Measurements from ENCODE around the gene CCNB1. TPM values are rescaled to one million over a fixed set of nuclear protein-coding genes. Genes with fewer than 3 reads are reported as not detected.
"Not testable (repeated sequence)": the region's sequence is repeated elsewhere in the genome, so short reads cannot be mapped to it uniquely, and the experiment has no call there.

The CCNB1 gene
- total RNA-seq, 1 experiment from 2014 or later: 262 TPM

- ChIA-PET CTCF (no interaction called here), POLR2A (interaction anchor here (0.7 kb wide), 1 partner anchor 159 kb away, joined by 5 read pairs; no protein-coding TSS in a partner anchor)
- no peaks in the 10 kb centered on the region for H3K9me3 ChIP-seq (ENCODE audit: control insufficient read depth, insufficient read depth, low read depth, low read length)
- no TSS peak for BruUV-seq (replicated peaks)
- ATAC-seq (no peak), DNase-seq (ENCODE audit: low read depth, low spot score) (no peak)
- no peak overlapping the region for H3K4me3 ChIP-seq (ENCODE audit: low read depth in 2 of 2, low read length in 2 of 2)
- H3K4me1 ChIP-seq (ENCODE audit: control insufficient read depth, insufficient read depth, low read length): peaks cover 20% of the 10 kb centered on the region
- in situ Hi-C loops (cut with HindIII; ENCODE audit: low pct_unique_long_range_greater_than_20kb, low sequenced_read_pairs) (no loop called here), intact Hi-C loops (cut with micrococcal nuclease; ENCODE audit: unreplicated experiment) (no loop called here)
- H3K27ac ChIP-seq (ENCODE audit: low read length): no peak overlapping the region
- no peaks in the 10 kb centered on the region for H3K27me3 ChIP-seq (ENCODE audit: control insufficient read depth, insufficient read depth, low read length)
- peaks cover 57% of the 10 kb centered on the region for H3K36me3 ChIP-seq (ENCODE audit: control insufficient read depth, insufficient read depth, low read length)
- no peak for TF ChIP-seq SIN3A (IDR thresholded peaks at IDR 0.05; ENCODE audit: borderline replicate concordance, insufficient read depth, low read depth, low read length)
- TF ChIP-seq POLR2AphosphoS5 (IDR thresholded peaks at IDR 0.05; ENCODE audit: low read depth, low read length): no peak
- TF ChIP-seq, protein P1, sequence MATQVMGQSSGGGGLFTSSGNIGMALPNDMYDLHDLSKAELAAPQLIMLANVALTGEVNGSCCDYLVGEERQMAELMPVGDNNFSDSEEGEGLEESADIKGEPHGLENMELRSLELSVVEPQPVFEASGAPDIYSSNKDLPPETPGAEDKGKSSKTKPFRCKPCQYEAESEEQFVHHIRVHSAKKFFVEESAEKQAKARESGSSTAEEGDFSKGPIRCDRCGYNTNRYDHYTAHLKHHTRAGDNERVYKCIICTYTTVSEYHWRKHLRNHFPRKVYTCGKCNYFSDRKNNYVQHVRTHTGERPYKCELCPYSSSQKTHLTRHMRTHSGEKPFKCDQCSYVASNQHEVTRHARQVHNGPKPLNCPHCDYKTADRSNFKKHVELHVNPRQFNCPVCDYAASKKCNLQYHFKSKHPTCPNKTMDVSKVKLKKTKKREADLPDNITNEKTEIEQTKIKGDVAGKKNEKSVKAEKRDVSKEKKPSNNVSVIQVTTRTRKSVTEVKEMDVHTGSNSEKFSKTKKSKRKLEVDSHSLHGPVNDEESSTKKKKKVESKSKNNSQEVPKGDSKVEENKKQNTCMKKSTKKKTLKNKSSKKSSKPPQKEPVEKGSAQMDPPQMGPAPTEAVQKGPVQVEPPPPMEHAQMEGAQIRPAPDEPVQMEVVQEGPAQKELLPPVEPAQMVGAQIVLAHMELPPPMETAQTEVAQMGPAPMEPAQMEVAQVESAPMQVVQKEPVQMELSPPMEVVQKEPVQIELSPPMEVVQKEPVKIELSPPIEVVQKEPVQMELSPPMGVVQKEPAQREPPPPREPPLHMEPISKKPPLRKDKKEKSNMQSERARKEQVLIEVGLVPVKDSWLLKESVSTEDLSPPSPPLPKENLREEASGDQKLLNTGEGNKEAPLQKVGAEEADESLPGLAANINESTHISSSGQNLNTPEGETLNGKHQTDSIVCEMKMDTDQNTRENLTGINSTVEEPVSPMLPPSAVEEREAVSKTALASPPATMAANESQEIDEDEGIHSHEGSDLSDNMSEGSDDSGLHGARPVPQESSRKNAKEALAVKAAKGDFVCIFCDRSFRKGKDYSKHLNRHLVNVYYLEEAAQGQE (IDR thresholded peaks at IDR 0.05; ENCODE audit: insufficient read depth in 1 of 2, low read depth in 2 of 2, low read length in 1 of 2): no peak
- TF ChIP-seq, protein P2, sequence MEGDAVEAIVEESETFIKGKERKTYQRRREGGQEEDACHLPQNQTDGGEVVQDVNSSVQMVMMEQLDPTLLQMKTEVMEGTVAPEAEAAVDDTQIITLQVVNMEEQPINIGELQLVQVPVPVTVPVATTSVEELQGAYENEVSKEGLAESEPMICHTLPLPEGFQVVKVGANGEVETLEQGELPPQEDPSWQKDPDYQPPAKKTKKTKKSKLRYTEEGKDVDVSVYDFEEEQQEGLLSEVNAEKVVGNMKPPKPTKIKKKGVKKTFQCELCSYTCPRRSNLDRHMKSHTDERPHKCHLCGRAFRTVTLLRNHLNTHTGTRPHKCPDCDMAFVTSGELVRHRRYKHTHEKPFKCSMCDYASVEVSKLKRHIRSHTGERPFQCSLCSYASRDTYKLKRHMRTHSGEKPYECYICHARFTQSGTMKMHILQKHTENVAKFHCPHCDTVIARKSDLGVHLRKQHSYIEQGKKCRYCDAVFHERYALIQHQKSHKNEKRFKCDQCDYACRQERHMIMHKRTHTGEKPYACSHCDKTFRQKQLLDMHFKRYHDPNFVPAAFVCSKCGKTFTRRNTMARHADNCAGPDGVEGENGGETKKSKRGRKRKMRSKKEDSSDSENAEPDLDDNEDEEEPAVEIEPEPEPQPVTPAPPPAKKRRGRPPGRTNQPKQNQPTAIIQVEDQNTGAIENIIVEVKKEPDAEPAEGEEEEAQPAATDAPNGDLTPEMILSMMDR (IDR thresholded peaks at IDR 0.05): no peak
- no peak for TF ChIP-seq TCF7L2 (IDR thresholded peaks at IDR 0.05; ENCODE audit: low read depth, low read length)
These were observed 3.5 kb downstream of the CCNB1 start for GRCh38 chr5:69170495-69170894.

DNA sequence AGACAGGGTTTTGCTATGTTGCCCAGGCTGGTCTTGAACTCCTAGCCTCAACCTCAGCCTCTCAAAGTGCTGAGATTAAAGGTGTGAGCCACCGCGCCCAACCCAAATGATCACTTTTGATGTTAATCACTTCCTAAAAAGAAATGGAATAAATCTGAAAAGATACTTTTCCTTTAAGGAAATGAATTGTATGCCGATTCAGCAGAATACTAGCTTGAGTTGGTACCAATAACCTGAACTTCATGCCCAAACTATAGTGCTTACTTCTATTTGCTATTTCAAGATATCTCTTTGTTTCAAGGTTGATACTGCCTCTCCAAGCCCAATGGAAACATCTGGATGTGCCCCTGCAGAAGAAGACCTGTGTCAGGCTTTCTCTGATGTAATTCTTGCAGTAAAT, 4.0 kb downstream of the CCNB1 start:
- DNase-seq (ENCODE audit: low read depth, low spot score): no peak
- Histone ChIP-seq H3K4me1 (ENCODE audit: control insufficient read depth, insufficient read depth, low read length) (peaks cover 19% of the 10 kb centered on the region), H3K27me3 (ENCODE audit: control insufficient read depth, insufficient read depth, low read length) (no peaks in the 10 kb centered on the region), H3K4me3 (ENCODE audit: low read depth in 2 of 2, low read length in 2 of 2) (no peak overlapping the region), H3K27ac (ENCODE audit: low read length) (no peak overlapping the region), H3K9me3 (ENCODE audit: control insufficient read depth, insufficient read depth, low read depth, low read length) (no peaks in the 10 kb centered on the region), H3K36me3 (ENCODE audit: control insufficient read depth, insufficient read depth, low read length) (peaks cover 58% of the 10 kb centered on the region)
- intact Hi-C loops (cut with micrococcal nuclease; ENCODE audit: unreplicated experiment) (no loop called here), in situ Hi-C loops (cut with HindIII; ENCODE audit: low pct_unique_long_range_greater_than_20kb, low sequenced_read_pairs) (no loop called here)
- no peak for ATAC-seq
- CTCF ChIA-PET: no interaction called here
- TF ChIP-seq, protein P2 (IDR thresholded peaks at IDR 0.05): no peak
- no peak for TF ChIP-seq SIN3A (IDR thresholded peaks at IDR 0.05; ENCODE audit: borderline replicate concordance, insufficient read depth, low read depth, low read length)
- no peak for TF ChIP-seq POLR2AphosphoS5 (IDR thresholded peaks at IDR 0.05; ENCODE audit: low read depth, low read length)
- no peak for TF ChIP-seq TCF7L2 (IDR thresholded peaks at IDR 0.05; ENCODE audit: low read depth, low read length)
- TF ChIP-seq, protein P1 (IDR thresholded peaks at IDR 0.05; ENCODE audit: insufficient read depth in 1 of 2, low read depth in 2 of 2, low read length in 1 of 2): no peak
- POLR2A ChIA-PET: no interaction called here
- BruUV-seq (replicated peaks): no TSS peak

- H3K9me3 ChIP-seq (ENCODE audit: control insufficient read depth, insufficient read depth, low read depth, low read length); H3K27me3 ChIP-seq (ENCODE audit: control insufficient read depth, insufficient read depth, low read length); ATAC-seq; DNase-seq (ENCODE audit: low read depth, low spot score); CTCF ChIA-PET; POLR2A ChIA-PET; H3K4me3 ChIP-seq (ENCODE audit: low read depth in 2 of 2, low read length in 2 of 2); in situ Hi-C loops (cut with HindIII; ENCODE audit: low pct_unique_long_range_greater_than_20kb, low sequenced_read_pairs); H3K27ac ChIP-seq (ENCODE audit: low read length); H3K4me1 ChIP-seq (ENCODE audit: control insufficient read depth, insufficient read depth, low read length); intact Hi-C loops (cut with micrococcal nuclease; ENCODE audit: unreplicated experiment); BruUV-seq (replicated peaks): not testable (repeated sequence)
- peaks cover 16% of the 10 kb centered on the region for H3K36me3 ChIP-seq (ENCODE audit: control insufficient read depth, insufficient read depth, low read length)
These were observed 14.8 kb downstream of the CCNB1 start for GRCh38 chr5:69181659-69182293.
